HL-60 (cell line): ENCODE measurements around the gene UBAC2.

Experiments
- DNase-seq, 2 experiments: peaks; one replicate each; pipeline ENCODE4 v3.0.0-alpha.2; 2010 to 2020; ENCODE audit warnings: low read depth in 1 of 2, low spot score in 1 of 2
- H3K27ac ChIP-seq: fragments of 250-450 bp; sonication (Bioruptor Pico); replicated peaks from 2 replicates; pipeline ENCODE4 v1.5.1; 2020; ENCODE audit warnings: mild to moderate bottlenecking, moderate library complexity
- H3K27me3 ChIP-seq: fragments of 250-450 bp; sonication (Bioruptor Pico); 2 replicates; pipeline ENCODE4 v1.5.1; 2021; ENCODE audit warnings: mild to moderate bottlenecking, moderate library complexity; ENCODE audit not compliant: insufficient read depth, poor library complexity, severe bottlenecking
- H3K4me3 ChIP-seq: replicated peaks from 2 replicates; pipeline ENCODE4 v1.5.1; 2011; ENCODE audit warnings: mild to moderate bottlenecking, control low read depth, low read length; ENCODE audit not compliant: insufficient read depth
- CTCF ChIP-seq: IDR thresholded peaks from one replicate; pipeline ENCODE4 v1.5.1; 2011; ENCODE audit warnings: low read length, control low read depth, inconsistent platforms; ENCODE audit not compliant: insufficient read depth
- GABPA ChIP-seq: IDR thresholded peaks from 2 replicates; pipeline ENCODE4 v1.6.1; 2012; ENCODE audit warnings: low read depth
- POLR2AphosphoS5 ChIP-seq: IDR thresholded peaks from 2 replicates; pipeline ENCODE4 v1.6.1; 2012; ENCODE audit warnings: low read depth
- REST ChIP-seq: IDR thresholded peaks from 2 replicates; pipeline ENCODE4 v1.6.1; 2012; ENCODE audit warnings: low read depth; ENCODE audit not compliant: insufficient replicate concordance
- SPI1 ChIP-seq: IDR thresholded peaks from 2 replicates; pipeline ENCODE4 v1.6.1; 2012; ENCODE audit warnings: low read depth, mild to moderate bottlenecking, borderline replicate concordance

The UBAC2 gene

GRCh38 chr13:99251921-99252320 lies 51.3 kb downstream of the UBAC2 start:
- no peaks in the 10 kb centered on the region for H3K27me3 ChIP-seq
- no peak for TF ChIP-seq CTCF
- no peak for TF ChIP-seq REST
- TF ChIP-seq GABPA, result no peak
- TF ChIP-seq SPI1, result no peak
- no peak for TF ChIP-seq POLR2AphosphoS5
- no peak overlapping the region for H3K4me3 ChIP-seq
- H3K27ac ChIP-seq, result no peak overlapping the region
- no peak for DNase-seq

- DNase-seq, result no peak
- TF ChIP-seq CTCF (no peak), GABPA (no peak), POLR2AphosphoS5 (no peak), REST (no peak), SPI1 (no peak)
- Histone ChIP-seq H3K27me3 (no peaks in the 10 kb centered on the region), H3K27ac (no peak overlapping the region), H3K4me3 (no peak overlapping the region)
Measured at GRCh38 chr13:99254830-99255229, 54.2 kb downstream of the UBAC2 start.

DNA sequence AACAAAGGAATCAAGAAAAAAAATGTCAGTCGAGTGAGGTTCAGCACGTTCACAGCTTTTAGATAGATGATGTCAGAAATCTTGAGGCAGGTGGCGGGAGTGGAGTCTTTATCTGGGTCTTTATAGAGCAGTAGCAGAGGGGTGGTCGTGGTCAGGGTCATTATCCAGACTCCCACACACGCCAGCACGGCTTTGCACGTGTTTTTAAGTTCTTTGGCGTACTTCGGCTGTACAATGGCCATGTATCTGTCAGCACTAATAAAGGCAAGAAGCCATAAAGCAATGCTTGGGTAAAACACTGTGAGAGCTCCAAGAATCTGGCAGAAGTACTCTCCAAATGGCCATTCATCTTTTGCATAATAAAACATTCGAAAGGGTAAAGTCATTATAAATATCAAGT lies 54.6 kb downstream of the UBAC2 start:
- Histone ChIP-seq H3K27me3 (no peaks in the 10 kb centered on the region), H3K27ac (no peak overlapping the region), H3K4me3 (no peak overlapping the region)
- TF ChIP-seq POLR2AphosphoS5 (no peak), GABPA (no peak), SPI1 (no peak), CTCF (no peak), REST (no peak)
- DNase-seq, result no peak
